ENCODE results near the gene SPANXB1.

- TF ChIP-seq CTCF (IDR thresholded peaks at IDR 0.05; ENCODE audit: low read length) (no peak), EZH2 (optimal IDR thresholded peaks at IDR 0.05; ENCODE audit: low read depth, low read length) (no peak), EZH2phosphoT487 (IDR thresholded peaks at IDR 0.05; ENCODE audit: low read length) (no peak)
Measured at GRCh38 chrX:140971099-140971795, 31.1 kb upstream of the SPANXB1 start.
